HL-60/S4 treated with phorbol 12-myristate 13-acetate at 8.2 ng/mL for 4 days and 3 days (cell line): Measurements from ENCODE around the gene EHF.

ENCODE experiments used
- in situ Hi-C: fragments of 300-500 bp; cut with MboI; formaldehyde crosslinking; loops from 2 replicates; pipeline ENCODE4 v1.15.0; 2022; ENCODE audit warnings: low sequenced_read_pairs

The EHF gene

DNA sequence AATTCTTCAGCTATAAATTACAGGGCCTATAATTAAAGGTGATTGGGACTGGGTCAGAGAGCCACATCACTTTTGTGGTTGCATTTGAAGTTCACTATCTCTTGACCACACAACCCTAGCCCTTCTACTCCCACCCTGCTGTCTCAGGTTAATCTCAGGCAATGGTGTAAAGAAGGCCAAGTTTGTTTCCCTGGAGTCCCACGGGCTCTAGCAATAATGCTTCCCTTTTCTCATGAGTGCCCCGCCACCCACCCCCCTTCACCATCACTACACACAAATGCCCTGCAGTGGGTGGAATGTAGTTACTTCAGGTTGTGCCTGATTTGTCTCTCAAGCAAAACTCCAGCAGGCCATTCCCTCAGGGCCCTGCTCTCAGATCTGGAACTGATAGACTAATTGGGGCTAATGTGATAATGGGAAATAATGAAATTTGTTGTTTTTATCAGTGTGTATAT lies 1.8 kb upstream of the EHF start:
- in situ Hi-C loops = no loop called here

DNA sequence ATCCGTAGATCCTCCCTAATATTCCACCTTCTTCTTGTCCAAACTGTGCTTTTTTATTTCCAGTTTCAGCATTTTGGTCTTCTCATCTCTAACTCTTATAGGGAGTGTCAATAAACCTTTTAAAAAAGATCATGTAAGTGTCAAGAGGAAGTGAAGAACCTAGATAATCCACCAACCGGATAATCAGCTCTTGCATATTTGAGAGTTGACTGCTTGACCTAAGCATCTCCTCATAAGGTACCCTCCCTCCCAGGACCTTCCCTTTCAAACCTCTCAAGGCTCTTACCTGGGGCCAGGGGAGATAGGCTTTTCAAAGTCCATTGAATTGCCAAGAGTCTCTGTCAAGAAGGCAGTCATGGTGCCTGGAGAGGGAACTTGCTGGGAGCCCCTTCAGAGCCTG lies 691 bp upstream of the EHF start:
- in situ Hi-C loops = no loop called here

DNA sequence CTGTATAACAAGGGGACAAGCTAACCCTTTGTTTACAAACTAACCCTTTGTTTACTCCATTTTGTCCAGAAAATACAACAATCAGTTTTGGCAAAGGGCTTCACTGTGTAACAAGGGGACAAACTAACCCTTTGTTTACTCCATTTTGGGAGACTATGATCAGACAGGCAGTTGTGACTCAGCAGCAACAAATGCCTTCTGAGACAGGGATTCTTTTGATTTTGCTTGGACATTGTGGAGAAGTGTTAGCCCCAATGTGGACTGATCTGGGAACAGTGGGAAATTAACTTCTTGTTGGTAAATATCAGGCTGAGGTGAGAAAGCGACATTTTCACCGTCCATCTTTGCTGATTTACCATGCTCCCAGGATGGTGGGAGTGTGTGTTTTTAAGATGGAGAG lies 983 bp downstream of the EHF start:
- in situ Hi-C loops = no loop called here

DNA sequence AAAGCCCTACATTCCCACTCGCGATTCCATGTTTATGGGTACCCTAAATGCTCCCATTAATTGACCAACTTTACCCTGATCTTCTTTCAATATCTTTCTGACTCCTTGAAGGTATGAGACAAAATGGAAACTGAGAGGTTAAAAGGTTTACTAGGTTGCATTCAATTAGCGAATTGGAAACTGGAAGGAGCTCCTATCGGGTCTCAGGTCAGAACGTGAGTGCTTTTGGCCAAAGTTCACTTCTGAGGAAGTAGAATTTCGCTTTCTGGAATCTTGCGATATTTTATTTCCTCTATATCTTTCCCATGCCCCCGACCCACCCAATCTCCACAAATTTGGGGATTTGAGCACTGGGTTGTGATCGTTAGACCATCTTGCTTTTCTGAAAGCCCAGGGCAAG lies 2.6 kb downstream of the EHF start:
- in situ Hi-C loops = no loop called here

- in situ Hi-C loops = no loop called here
Observed at GRCh38 chr11:34624069-34624468, 3.2 kb downstream of the EHF start.

GRCh38 chr11:34625576-34625975 lies 4.7 kb downstream of the EHF start:
- in situ Hi-C loops = no loop called here

DNA sequence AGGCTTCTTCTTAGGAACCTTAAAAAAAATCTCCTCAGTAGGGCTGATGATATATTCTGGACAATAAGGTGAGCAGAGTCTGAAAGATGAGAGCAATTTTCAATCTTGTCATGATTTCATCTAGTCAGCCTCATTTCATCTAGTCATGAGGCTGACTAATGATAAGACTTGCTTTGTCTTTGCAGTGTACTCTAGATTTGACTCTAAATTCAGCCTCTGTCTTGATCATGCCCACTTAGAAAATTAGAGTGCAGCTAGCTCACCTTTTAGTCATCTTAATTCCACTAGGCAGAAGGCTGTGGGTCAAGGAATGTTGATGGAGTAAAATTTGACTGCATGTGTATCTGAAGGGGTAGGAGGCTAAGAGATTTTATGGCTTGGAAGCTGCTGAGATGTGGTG lies 5.5 kb downstream of the EHF start:
- in situ Hi-C loops = no loop called here

DNA sequence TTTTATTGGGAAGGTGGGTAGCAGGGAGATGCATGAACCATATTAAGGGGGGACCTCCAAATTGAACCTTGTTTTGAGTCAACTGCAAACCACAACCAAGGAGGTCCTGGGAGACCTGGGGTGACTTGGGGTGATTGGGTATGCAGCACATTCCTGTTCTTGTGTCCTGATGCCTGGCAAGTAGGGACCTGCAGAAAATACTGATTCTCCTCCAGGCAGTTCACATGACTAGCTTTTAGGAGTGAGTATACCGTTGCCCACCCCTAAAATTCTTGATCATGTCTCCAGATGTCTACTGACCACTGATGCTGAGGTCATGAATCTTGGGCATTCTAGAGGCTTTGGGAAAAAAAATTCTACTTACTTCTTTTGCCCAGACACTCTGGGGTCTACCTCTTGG lies 6.3 kb downstream of the EHF start:
- in situ Hi-C loops = no loop called here

- in situ Hi-C loops = no loop called here
Observed at GRCh38 chr11:34629711-34630110, 8.8 kb downstream of the EHF start.

GRCh38 chr11:34630544-34630943 lies 9.7 kb downstream of the EHF start:
- in situ Hi-C loops = no loop called here

- in situ Hi-C loops = no loop called here
Observed at GRCh38 chr11:34631297-34631696, 10.4 kb downstream of the EHF start.

DNA sequence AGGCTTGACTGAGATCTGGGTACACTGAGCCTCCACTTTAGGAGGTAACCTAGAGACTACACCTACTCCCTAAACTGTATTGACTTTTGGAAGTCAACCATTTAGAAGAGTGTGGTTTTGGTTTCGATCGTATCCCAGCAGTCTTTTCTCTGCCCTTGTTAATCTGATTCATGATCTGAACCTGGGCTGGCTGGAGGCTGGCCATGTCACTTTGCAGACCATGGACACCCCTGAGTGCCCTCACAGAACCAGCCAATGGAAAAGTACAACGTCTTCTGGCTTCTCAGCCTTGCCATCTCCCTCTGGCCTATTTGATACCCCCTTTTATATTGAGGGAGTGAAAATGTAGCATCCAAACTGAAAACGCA lies 10.8 kb downstream of the EHF start:
- in situ Hi-C loops = no loop called here

DNA sequence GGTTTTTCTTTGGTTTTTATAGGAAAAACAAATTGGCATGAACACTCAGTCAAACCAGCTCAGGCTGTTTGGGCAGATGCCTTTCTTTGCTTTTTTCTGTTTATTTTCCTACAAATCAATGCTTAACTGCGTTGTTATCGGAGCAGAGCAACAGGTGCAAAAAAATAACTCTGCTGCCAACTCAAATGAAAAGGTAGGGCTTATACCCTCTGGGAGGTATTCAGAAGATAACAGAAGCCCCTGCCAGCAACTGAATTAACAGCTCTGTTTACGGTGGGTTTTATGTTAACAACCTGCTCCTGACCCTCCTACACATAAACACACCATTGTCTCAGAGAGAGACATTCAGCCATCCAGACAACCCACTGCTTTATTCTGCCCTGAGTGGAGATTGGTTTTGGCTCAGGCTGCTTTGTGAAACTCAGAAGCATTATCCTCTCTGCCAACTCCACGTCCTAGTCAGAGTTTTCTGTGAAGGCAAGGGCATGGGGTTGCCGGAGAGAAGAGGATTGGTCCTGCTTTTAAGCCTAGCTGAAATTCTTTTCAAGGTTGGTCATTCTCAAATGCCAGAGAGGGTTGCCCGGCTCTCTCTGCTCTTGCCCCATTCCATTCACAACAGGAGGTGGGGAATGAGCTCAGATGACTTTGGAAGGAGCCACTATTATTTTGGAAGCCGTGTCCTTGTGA lies 11.4 kb downstream of the EHF start:
- in situ Hi-C loops = no loop called here

GRCh38 chr11:34633640-34633989 lies 12.7 kb downstream of the EHF start:
- in situ Hi-C loops = no loop called here

DNA sequence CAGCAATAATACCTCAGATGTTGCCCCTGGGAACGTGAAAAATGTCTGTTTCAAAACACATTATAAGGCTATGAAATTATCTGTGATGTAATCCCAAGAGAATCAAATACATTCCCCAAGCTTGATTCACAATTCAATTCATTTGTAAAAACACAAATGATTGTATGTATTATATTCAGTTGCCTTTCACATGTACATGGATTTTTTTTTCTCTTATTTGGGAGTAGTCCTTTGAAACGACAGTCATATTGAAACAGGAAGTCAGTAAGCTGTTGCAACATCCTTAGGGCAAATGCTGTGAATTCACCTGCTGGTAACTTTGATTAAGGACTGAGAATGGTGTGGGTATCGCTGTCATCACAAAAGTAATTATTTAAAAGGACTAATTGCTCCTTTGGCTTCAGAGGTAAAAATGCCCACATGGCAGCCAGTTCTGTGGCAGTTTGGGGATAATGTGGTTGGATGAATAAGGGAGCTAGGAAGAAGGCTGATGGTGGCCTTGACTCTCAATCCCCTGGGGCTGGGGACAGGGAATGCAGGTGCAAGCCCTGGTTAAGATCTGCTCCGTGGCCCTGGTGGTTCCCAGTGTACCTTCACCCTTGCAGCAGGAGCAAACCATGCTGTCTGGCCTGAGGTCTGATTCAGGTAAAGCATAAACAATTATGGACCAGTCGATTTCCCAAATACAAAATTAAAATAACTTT lies 13.2 kb downstream of the EHF start:
- in situ Hi-C loops = no loop called here

- in situ Hi-C loops = no loop called here
Observed at GRCh38 chr11:34634694-34635062, 13.8 kb downstream of the EHF start.

DNA sequence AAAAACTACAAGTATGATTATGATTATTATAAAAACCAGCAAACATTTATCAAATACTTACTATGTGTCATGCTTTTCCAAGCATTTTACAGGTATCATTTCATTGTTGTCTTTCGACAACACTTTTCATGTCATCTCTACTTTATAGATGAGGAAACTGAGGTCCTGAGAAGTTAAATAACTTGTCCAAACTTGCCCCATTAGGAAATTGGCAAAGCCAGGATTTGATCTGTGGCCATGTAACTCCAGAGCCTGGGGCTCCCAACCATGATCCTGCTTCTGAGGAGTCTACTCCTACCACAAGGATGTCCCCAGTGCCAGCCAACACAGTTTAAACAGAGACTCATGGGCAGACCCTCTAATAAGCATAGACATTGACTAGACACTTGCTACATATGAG lies 15.2 kb downstream of the EHF start:
- in situ Hi-C loops = no loop called here

GRCh38 chr11:34637303-34637702 lies 16.4 kb downstream of the EHF start:
- in situ Hi-C loops = no loop called here

DNA sequence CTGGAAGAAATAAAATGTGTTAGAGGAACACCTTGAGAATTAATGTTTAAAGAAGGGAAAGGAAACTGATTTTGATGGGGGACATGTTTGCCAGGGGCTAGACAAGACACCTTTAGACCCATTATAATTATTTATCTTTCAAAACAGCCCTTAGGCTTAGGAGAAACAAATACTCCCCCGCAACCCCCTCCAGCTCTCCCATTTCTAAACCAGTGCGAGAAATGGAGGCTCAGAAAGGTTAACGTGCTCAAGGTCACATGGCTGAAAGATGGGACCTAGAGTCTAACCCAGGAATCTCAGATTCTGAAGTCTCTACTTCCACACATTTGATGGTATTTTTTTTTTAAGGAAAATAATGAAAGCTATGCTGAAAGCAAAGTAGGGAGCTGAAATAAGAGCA lies 18.0 kb downstream of the EHF start:
- in situ Hi-C loops = no loop called here

GRCh38 chr11:34639545-34639944 lies 18.7 kb downstream of the EHF start:
- in situ Hi-C loops = no loop called here

DNA sequence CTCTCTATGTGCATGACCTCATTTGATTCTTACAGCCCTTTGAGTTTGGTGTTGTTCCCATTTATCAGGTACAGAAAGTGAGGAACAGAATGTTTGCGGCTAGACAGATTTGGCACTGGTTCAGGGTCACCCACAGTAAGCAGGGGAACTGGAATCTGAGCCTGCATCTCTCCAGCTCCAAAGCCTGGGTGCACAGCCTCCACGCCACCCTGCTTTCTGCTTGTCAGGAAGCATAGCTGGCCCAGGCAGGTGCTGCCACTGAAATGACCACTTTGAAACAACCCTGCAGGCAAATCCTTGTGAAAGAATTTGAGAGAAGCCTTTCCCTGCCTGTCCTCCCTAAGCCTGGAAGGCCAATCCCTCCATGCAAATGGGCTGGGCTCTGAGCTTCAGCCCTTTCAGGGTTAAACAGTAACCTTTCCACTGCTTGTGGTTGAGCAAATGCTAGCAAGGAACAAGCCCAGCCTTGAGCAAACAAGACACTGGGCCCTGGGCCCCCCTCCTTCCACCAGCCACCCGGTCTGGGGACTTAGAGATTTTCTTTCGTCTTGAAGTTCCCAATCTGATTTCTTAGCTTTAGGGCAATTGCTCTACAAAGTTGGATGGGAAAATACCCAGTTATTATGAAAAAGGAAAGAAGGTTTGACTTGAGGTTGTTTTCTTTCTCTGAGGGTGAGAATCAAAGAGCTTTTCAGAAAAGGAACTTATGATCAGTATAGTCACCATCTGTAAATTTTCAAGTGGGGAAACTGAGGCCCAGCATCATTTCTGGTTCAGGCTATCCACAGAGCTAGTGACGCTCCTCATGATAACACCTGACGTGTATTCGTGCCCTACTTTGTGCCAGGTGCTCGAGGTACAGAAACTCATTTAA lies 19.4 kb downstream of the EHF start:
- in situ Hi-C loops = no loop called here

DNA sequence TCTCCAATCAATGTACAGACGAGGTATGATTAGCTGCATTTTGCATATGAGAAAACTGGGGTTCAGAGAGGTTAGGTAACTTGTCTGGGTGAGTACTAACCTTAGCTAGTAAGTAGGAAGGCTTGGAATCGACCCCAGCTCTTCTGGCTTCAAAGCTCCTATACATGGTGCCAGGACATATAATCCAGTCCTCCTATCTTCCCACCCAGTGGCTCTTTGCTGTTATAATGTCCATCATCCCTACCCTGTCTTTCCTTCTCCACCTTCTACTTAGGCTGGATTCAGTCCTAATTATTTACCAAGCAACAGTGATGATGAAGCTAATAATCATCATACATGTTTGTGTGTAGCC lies 20.0 kb downstream of the EHF start:
- in situ Hi-C loops = no loop called here
